Activated T-helper 1 cell treated with anti-CD3 and anti-CD28 coated beads, Interleukin-2, amount 50 U/mL, for 16 hours (primary cell): Measurements from ENCODE around the gene KANSL1.
"Not testable (repeated sequence)": the region's sequence is repeated elsewhere in the genome, so short reads cannot be mapped to it uniquely, and the experiment has no call there.

Experiments
- DNase-seq, 2 donors: peaks; one replicate each; pipeline ENCODE4 v3.0.0-alpha.2; 2020; ENCODE audit warnings: low read depth in 1 of 2, low spot score in 1 of 2

The KANSL1 gene

GRCh38 chr17:46193151-46193625 is at the start of gene KANSL1:
TSS of gene KANSL1 (minus strand) at chr17:46193429. CDS start at chr17:46172143, 21,286 bp downstream.
- DNase-seq, result peak; percentile 77

GRCh38 chr17:46231359-46231758 is 38.1 kb upstream of the KANSL1 start:
- DNase-seq, result not testable (repeated sequence)

- peak; percentile 82 to 86 for DNase-seq
Observed at GRCh38 chr17:46225274-46225794, 32.1 kb upstream of the KANSL1 start.

GRCh38 chr17:46224864-46225263 is 31.6 kb upstream of the KANSL1 start:
- not testable (repeated sequence) for DNase-seq

GRCh38 chr17:46223041-46223440 is 29.8 kb upstream of the KANSL1 start:
- not testable (repeated sequence) for DNase-seq

GRCh38 chr17:46216682-46217081 is 23.5 kb upstream of the KANSL1 start:
- no peak for DNase-seq

- DNase-seq, result peak in 1 of 2 donors; percentile 7
Observed at GRCh38 chr17:46212634-46213435, 19.6 kb upstream of the KANSL1 start.

GRCh38 chr17:46208997-46209396 is 15.8 kb upstream of the KANSL1 start:
- no peak for DNase-seq

- DNase-seq, result no peak
Observed at GRCh38 chr17:46205975-46206374, 12.7 kb upstream of the KANSL1 start.

- DNase-seq, result no peak
Observed at GRCh38 chr17:46202424-46202823, 9.2 kb upstream of the KANSL1 start.

- DNase-seq, result no peak
Observed at GRCh38 chr17:46201491-46201890, 8.3 kb upstream of the KANSL1 start.

- no peak for DNase-seq
Observed at GRCh38 chr17:46200197-46200596, 7.0 kb upstream of the KANSL1 start.

GRCh38 chr17:46199379-46199778 is 6.2 kb upstream of the KANSL1 start:
- no peak for DNase-seq

GRCh38 chr17:46198233-46198632 is 5.0 kb upstream of the KANSL1 start:
- DNase-seq, result no peak

GRCh38 chr17:46197530-46197929 is 4.3 kb upstream of the KANSL1 start:
- DNase-seq, result no peak

GRCh38 chr17:46195939-46196716 is 2.9 kb upstream of the KANSL1 start:
- DNase-seq, result no peak

- no peak for DNase-seq
Observed at GRCh38 chr17:46195217-46195855, 2.1 kb upstream of the KANSL1 start.

GRCh38 chr17:46194393-46195216 is 1.4 kb upstream of the KANSL1 start:
- peak in 1 of 2 donors; percentile 24 for DNase-seq

GRCh38 chr17:46193626-46194392 is 580 bp upstream of the KANSL1 start:
- peak; percentile 82 to 89 for DNase-seq
